ENCODE data around the gene AKAIN1. TPM values are rescaled to one million over a fixed set of nuclear protein-coding genes. Genes with fewer than 3 reads are reported as not detected.

Gene AKAIN1
- total RNA-seq, 4 donors from 2014 or later: not detected

- intact Hi-C loops (cut with DNase I; ENCODE audit: low total_unique reads): no loop called here
- no peak for DNase-seq (ENCODE audit: low spot score in 2 of 2)
- H3K4me3 ChIP-seq (ENCODE audit: low read depth, poor library complexity, severe bottlenecking): no peak overlapping the region
- WGBS, 2 donors: 20 to 28% methylated on average over 2 of the region's 2 CpGs
- TF ChIP-seq, protein P1, sequence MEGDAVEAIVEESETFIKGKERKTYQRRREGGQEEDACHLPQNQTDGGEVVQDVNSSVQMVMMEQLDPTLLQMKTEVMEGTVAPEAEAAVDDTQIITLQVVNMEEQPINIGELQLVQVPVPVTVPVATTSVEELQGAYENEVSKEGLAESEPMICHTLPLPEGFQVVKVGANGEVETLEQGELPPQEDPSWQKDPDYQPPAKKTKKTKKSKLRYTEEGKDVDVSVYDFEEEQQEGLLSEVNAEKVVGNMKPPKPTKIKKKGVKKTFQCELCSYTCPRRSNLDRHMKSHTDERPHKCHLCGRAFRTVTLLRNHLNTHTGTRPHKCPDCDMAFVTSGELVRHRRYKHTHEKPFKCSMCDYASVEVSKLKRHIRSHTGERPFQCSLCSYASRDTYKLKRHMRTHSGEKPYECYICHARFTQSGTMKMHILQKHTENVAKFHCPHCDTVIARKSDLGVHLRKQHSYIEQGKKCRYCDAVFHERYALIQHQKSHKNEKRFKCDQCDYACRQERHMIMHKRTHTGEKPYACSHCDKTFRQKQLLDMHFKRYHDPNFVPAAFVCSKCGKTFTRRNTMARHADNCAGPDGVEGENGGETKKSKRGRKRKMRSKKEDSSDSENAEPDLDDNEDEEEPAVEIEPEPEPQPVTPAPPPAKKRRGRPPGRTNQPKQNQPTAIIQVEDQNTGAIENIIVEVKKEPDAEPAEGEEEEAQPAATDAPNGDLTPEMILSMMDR (IDR thresholded peaks at IDR 0.05): no peak
- TF ChIP-seq POLR2A (IDR thresholded peaks at IDR 0.05): no peak
Observed at GRCh38 chr18:5142859-5143258, 54.2 kb downstream of the AKAIN1 start.

GRCh38 chr18:5142131-5142530 lies 54.9 kb downstream of the AKAIN1 start:
- TF ChIP-seq, protein P1 (IDR thresholded peaks at IDR 0.05): no peak
- TF ChIP-seq POLR2A (IDR thresholded peaks at IDR 0.05): no peak
- no peak overlapping the region for H3K4me3 ChIP-seq (ENCODE audit: low read depth, poor library complexity, severe bottlenecking)
- 38 to 44% methylated on average over 4 of the region's 4 CpGs for WGBS, 2 donors
- intact Hi-C loops (cut with DNase I; ENCODE audit: low total_unique reads): no loop called here
- DNase-seq (ENCODE audit: low spot score in 2 of 2): no peak

DNA sequence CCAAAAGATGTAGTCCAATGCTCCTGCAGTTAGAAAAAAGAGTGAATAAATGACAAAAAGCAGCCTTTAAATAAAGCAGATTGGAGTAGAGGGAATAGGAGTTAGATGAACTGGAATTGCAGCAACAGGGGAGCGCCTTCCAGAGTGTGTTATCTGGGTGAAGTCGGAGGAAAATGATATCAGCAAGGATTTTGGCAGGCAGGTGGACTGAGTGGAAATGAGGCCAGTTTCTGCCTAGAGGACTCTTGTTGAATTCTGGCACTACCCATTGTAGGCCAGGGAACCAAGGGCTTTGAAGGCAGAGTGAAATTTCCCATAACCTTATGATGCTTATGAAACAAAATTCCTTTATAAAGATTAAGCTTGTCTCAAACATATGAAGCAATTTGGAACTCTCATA lies 59.8 kb downstream of the AKAIN1 start:
- 73 to 85% methylated on average over 1 to 2 of the region's 2 CpGs for WGBS, 2 donors
- TF ChIP-seq POLR2A (IDR thresholded peaks at IDR 0.05): no peak
- TF ChIP-seq, protein P1 (IDR thresholded peaks at IDR 0.05): no peak
- intact Hi-C loops (cut with DNase I; ENCODE audit: low total_unique reads): no loop called here
- no peak for DNase-seq (ENCODE audit: low spot score in 2 of 2)
- no peak overlapping the region for H3K4me3 ChIP-seq (ENCODE audit: low read depth, poor library complexity, severe bottlenecking)

- WGBS, 2 donors: 93 to 95% methylated on average over 20 of the region's 20 CpGs
- no peak for TF ChIP-seq POLR2A (IDR thresholded peaks at IDR 0.05)
- TF ChIP-seq, protein P1 (IDR thresholded peaks at IDR 0.05): no peak
- H3K4me3 ChIP-seq (ENCODE audit: low read depth, poor library complexity, severe bottlenecking): no peak overlapping the region
- intact Hi-C loops (cut with DNase I; ENCODE audit: low total_unique reads): no loop called here
- DNase-seq (ENCODE audit: low spot score in 2 of 2): no peak
Observed at GRCh38 chr18:5132987-5133386, 64.1 kb downstream of the AKAIN1 start.

GRCh38 chr18:5122272-5122671 lies 74.8 kb downstream of the AKAIN1 start:
- intact Hi-C loops (cut with DNase I; ENCODE audit: low total_unique reads): no loop called here
- no peak for DNase-seq (ENCODE audit: low spot score in 2 of 2)
- 83 to 86% methylated on average over 2 of the region's 2 CpGs for WGBS, 2 donors
- TF ChIP-seq, protein P1 (IDR thresholded peaks at IDR 0.05): no peak
- TF ChIP-seq POLR2A (IDR thresholded peaks at IDR 0.05): no peak
- H3K4me3 ChIP-seq (ENCODE audit: low read depth, poor library complexity, severe bottlenecking): no peak overlapping the region

- no peak overlapping the region for H3K4me3 ChIP-seq (ENCODE audit: low read depth, poor library complexity, severe bottlenecking)
- intact Hi-C loops (cut with DNase I; ENCODE audit: low total_unique reads): no loop called here
- no peak for DNase-seq (ENCODE audit: low spot score in 2 of 2)
- no peak for TF ChIP-seq POLR2A (IDR thresholded peaks at IDR 0.05)
- TF ChIP-seq, protein P1 (IDR thresholded peaks at IDR 0.05): no peak
Observed at GRCh38 chr18:5110266-5110665, 86.8 kb downstream of the AKAIN1 start.
